Endothelial cell of umbilical vein (primary cell): Measurements from ENCODE around the gene TGFB1. TPM values are rescaled to one million over a fixed set of nuclear protein-coding genes. Genes with fewer than 3 reads are reported as not detected.
A peak's percentile ranks its signal among the peaks of the same experiment; 100 is the strongest.

Experiments used
- BruUV-seq: library from RNA; stranded (reverse); fragments of 400-500 nt; replicated peaks from 2 replicates; lab custom pipeline; 2021; lab: Mats Ljungman, UMichigan
- CTCF ChIA-PET: fragments of 300-600, 350-600 bp; sonication (Branson Sonifier 250); formaldehyde crosslinking; loops from one replicate; lab custom pipeline; 2021; ENCODE audit warnings: antibody characterized with exemption, inconsistent platforms; lab: Charles Lee
- POLR2A ChIA-PET: fragments of 300-600, 350-600 bp; sonication (Branson Sonifier 250); formaldehyde crosslinking; loops from one replicate; lab custom pipeline; 2021; ENCODE audit warnings: antibody characterized with exemption, inconsistent platforms; lab: Charles Lee
- DNase-seq: peaks from one replicate; pipeline ENCODE4 v3.0.0-alpha.2; 2011; ENCODE audit warnings: low read depth, low spot score
- FAIRE-seq: peaks from 2 replicates; lab custom pipeline; 2011; peaks lifted over from hg19 to GRCh38; lab: Jason Lieb, UNC
- H2AFZ ChIP-seq: 2 replicates; pipeline ENCODE4 v1.6.0; 2012; ENCODE audit warnings: low read depth, low read length, control low read depth, inconsistent platforms
- H3K27ac ChIP-seq: 2 replicates; pipeline ENCODE4 v1.5.1; 2011; ENCODE audit warnings: low read depth, mild to moderate bottlenecking, control low read depth, low read length, moderate library complexity; ENCODE audit not compliant: insufficient read depth
- H3K27me3 ChIP-seq, 2 experiments: 2 replicates each; pipeline versions ENCODE4 v1.6.0 to v1.6.1; 2011; ENCODE audit warnings: low read length in 2 of 2, mixed read lengths in 1 of 2; ENCODE audit not compliant: control insufficient read depth in 2 of 2, insufficient read depth in 2 of 2
- H3K36me3 ChIP-seq, 2 experiments: 2 replicates in 1 of 2; 3 replicates in 1 of 2; pipeline ENCODE4 v1.5.1; 2011; ENCODE audit warnings: low read length in 2 of 2, mild to moderate bottlenecking in 1 of 2, moderate library complexity in 1 of 2; ENCODE audit not compliant: control insufficient read depth in 2 of 2, insufficient read depth in 2 of 2; ENCODE audit errors: extremely low read depth in 1 of 2
- H3K4me1 ChIP-seq: 3 replicates; pipeline ENCODE4 v1.5.1; 2011; ENCODE audit warnings: mild to moderate bottlenecking, low read length; ENCODE audit not compliant: control insufficient read depth, insufficient read depth; ENCODE audit errors: extremely low read depth
- H3K4me2 ChIP-seq: 2 replicates; pipeline ENCODE4 v1.6.1; 2011; ENCODE audit warnings: low read length, control low read depth, mixed read lengths; ENCODE audit not compliant: insufficient read depth
- H3K4me3 ChIP-seq, 3 experiments: fragments of 200-600 bp in 1 of 3; sonication (generic), shearing (Covaris generic) in 1 of 3; replicated peaks in 1 of 3; 2 replicates each; pipeline ENCODE4 v1.5.1; 2011 to 2016; ENCODE audit warnings: control low read depth in 3 of 3, low read length in 3 of 3, mild to moderate bottlenecking in 2 of 3, inconsistent platforms in 1 of 3, low read depth in 1 of 3, moderate library complexity in 1 of 3; ENCODE audit not compliant: insufficient read depth in 1 of 3
- H3K79me2 ChIP-seq: 2 replicates; pipeline ENCODE4 v1.6.0; 2012; ENCODE audit warnings: low read length, inconsistent platforms; ENCODE audit not compliant: control insufficient read depth, insufficient read depth
- H3K9ac ChIP-seq: replicated peaks from 2 replicates; pipeline ENCODE3; 2011; ENCODE audit warnings: low read length, control low read depth; ENCODE audit not compliant: insufficient read depth; ENCODE audit errors: extremely low read depth
- H3K9me1 ChIP-seq: replicated peaks from 3 replicates; pipeline ENCODE4 v1.6.0; 2011; ENCODE audit warnings: mild to moderate bottlenecking, low read length; ENCODE audit not compliant: control insufficient read depth, insufficient read depth; ENCODE audit errors: extremely low read depth
- H3K9me3 ChIP-seq: replicated peaks from 2 replicates; pipeline ENCODE4 v1.5.1; 2012; ENCODE audit warnings: low read length, inconsistent platforms; ENCODE audit not compliant: control insufficient read depth, insufficient read depth
- H4K20me1 ChIP-seq: replicated peaks from 2 replicates; pipeline ENCODE3; 2011; ENCODE audit warnings: mild to moderate bottlenecking, low read length; ENCODE audit not compliant: control insufficient read depth, insufficient read depth; ENCODE audit errors: extremely low read depth
- CTCF ChIP-seq, 2 donors: IDR thresholded peaks; 1 replicate in 1 of 2; 2 replicates in 1 of 2; pipeline ENCODE4 v1.5.1; 2011; ENCODE audit warnings: low read length in 2 of 2, mild to moderate bottlenecking in 2 of 2, moderate library complexity in 2 of 2, control low read depth in 1 of 2, inconsistent platforms in 1 of 2, low read depth in 1 of 2; ENCODE audit not compliant: insufficient read depth in 1 of 2; ENCODE audit errors: extremely low read depth in 1 of 2
- POLR2A ChIP-seq: IDR thresholded peaks from 2 replicates; pipeline ENCODE4 v1.6.1; 2012; ENCODE audit warnings: low read depth, mild to moderate bottlenecking, control low read depth, low read length
- POLR2AphosphoS5 ChIP-seq: IDR thresholded peaks from 2 replicates; pipeline ENCODE4 v1.6.1; 2012; ENCODE audit warnings: low read depth, mild to moderate bottlenecking, control low read depth, low read length, moderate library complexity; ENCODE audit not compliant: insufficient read depth
- dilution Hi-C: fragments of 300-500 bp; cut with MboI; formaldehyde crosslinking; loops from one replicate; pipeline ENCODE4 v1.15.0; 2019; ENCODE audit warnings: low sequenced_read_pairs; ENCODE audit not compliant: extremely low pct_ligation_motif_present
- intact Hi-C: fragments of 100-400 bp; cut with micrococcal nuclease; formaldehyde crosslinking; loops from one replicate; pipeline ENCODE4 v1.10.0; 2022
- polyA plus RNA-seq, 4 experiments: library from polyadenylated mRNA; depleted of rRNA in 3 of 4; stranded (reverse) in 3 of 4; unstranded in 1 of 4; fragments of >200 nt; gene quantifications; 2 replicates each; pipeline versions ENCODE4 v1.2.1 to v1.2.3, GENCODE V29; 2011 to 2012; ENCODE audit warnings: missing spikeins in 1 of 4
- total RNA-seq: library from RNA; stranded (reverse); gene quantifications from 2 replicates; pipeline ENCODE4 v1.2.3, GENCODE V29; 2021

TGFB1 gene
- total and polyA plus RNA-seq, 2 donors (not counting 3 experiments of a cell fraction or from before 2014, with no cell fraction given): 64.4 to 250 TPM

GRCh38 chr19:41363753-41364523 is 10.2 kb upstream of the TGFB1 start, which contains the start of gene B9D2:
B9D2 (minus strand) TSS chr19:41364149; CDS start chr19:41363519, 630 bp downstream.
- Histone ChIP-seq H3K9me1 (no peaks in the 10 kb centered on the region), H4K20me1 (no peaks in the 10 kb centered on the region), H3K27ac (peak within 1 kb of the TSS; percentile 88), H3K4me2 (peak within 1 kb of the TSS; percentile 94), H3K36me3 (no peaks in the 10 kb centered on the region), H3K4me1 (peaks cover 20% of the 10 kb centered on the region), H3K4me3 (peak within 1 kb of the TSS; percentile 40 to 86 (median 60)), H3K79me2 (peaks cover 25% of the 10 kb centered on the region), H3K9ac (peak within 1 kb of the TSS; percentile 94), H3K27me3 (no peaks in the 10 kb centered on the region), H2AFZ (peak within 1 kb of the TSS; percentile 11), H3K9me3 (no peaks in the 10 kb centered on the region)
- ChIA-PET CTCF (interaction anchor here (0.8 to 4.3 kb wide), 11 partner anchors 8 to 199 kb away, joined by 3 to 35 read pairs (median 3); partner anchors contain the start of genes DMAC2 and TGFB1), POLR2A (interaction anchor here (0.6 to 1.6 kb wide), 6 partner anchors 10 to 75 kb away, joined by 3 to 8 read pairs (median 4); partner anchors contain the start of genes DMAC2 and TGFB1)
- TF ChIP-seq POLR2AphosphoS5: peak; percentile 74
- TF ChIP-seq CTCF (IDR thresholded peaks at IDR 0.05; ENCODE audit: extremely low read depth in 1 of 2, insufficient read depth in 1 of 2, low read depth in 1 of 2, low read length in 2 of 2): no peak
- TF ChIP-seq POLR2A: peak; percentile 91
- intact Hi-C loops: loop anchor here (1.0 to 2.0 kb wide), 2 partner anchors 33 to 63 kb away; partner anchors contain the start of genes B3GNT8, BCKDHA and EXOSC5
- TSS peak; percentile 74 for BruUV-seq
- dilution Hi-C loops: no loop called here
- peak; percentile 94 for FAIRE-seq
- DNase-seq: peak; percentile 99
